Cerebellar cortex (tissue), 1 donor: ENCODE measurements around the gene RFK.
"Not testable (repeated sequence)": the region's sequence is repeated elsewhere in the genome, so short reads cannot be mapped to it uniquely, and the experiment has no call there.

Source experiments
- DNase-seq: peaks from one replicate; pipeline ENCODE4 v3.0.0-alpha.2; 2015; ENCODE audit warnings: low spot score

RFK gene

GRCh38 chr9:76394195-76394959 lies at the start of gene RFK:
Gene RFK, minus strand, starts transcription at chr9:76394426. Its CDS starts 255 bp downstream, at chr9:76394171.
- DNase-seq, result peak; percentile 86

GRCh38 chr9:76443887-76444286 lies 49.7 kb upstream of the RFK start:
- no peak for DNase-seq

DNA sequence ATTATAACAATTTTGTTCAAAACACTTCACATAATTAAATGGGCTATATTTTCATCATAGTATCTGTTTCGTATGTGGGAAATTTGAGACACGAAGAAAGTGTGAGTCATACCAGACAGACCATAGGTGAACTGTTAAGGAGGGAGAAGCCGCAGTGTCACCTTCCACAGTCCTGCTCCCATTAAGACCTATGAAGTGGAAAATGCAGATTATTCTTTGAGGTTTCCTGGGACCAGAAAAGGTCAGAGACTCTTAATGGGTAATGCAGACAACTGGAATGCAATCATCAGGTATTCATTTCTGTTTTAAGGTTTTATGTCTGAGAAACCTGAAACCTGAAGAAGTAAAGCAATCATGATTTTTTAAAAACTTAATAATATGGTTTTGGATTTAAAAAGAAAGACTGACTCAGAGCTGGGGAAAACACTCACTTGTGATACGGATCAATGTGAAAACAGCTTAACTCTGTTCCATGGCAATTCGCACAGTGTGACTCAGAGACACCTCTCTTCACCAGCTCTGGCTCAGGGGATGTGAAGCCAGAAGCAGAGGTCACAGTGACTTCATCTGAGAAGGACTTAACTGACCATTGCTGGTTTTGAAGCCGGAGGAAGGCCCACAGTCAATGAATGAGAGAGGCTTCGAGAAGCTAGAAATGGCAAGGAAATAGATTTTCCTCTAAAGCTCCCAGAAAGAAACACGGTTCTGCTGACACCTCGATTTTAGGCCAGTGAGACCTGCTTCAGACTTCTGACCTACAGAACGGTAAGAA lies 47.5 kb upstream of the RFK start:
- DNase-seq, result no peak

- no peak for DNase-seq
Measured at GRCh38 chr9:76438841-76439588, 44.8 kb upstream of the RFK start.

GRCh38 chr9:76437017-76437699 lies 42.9 kb upstream of the RFK start:
- DNase-seq, result not testable (repeated sequence)

DNA sequence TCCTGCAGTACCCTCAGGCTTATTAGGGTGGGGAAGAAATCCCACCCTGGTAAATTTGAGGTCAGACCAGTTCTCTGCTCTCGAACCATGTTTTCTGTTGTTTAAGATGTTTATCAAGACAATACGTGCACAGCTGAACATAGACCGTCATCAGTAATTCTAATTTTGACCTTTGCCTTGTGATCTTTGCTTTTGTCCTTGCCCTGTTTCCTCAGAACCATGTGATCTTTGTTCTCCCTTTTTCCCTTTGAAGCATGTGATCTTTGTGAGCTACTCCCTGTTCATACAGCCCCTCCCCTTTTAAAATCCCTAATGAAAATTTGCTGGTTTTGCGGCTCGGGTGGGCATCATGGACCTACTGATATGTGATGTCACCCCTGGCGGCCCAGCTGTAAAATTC lies 40.7 kb upstream of the RFK start:
- DNase-seq, result not testable (repeated sequence)

DNA sequence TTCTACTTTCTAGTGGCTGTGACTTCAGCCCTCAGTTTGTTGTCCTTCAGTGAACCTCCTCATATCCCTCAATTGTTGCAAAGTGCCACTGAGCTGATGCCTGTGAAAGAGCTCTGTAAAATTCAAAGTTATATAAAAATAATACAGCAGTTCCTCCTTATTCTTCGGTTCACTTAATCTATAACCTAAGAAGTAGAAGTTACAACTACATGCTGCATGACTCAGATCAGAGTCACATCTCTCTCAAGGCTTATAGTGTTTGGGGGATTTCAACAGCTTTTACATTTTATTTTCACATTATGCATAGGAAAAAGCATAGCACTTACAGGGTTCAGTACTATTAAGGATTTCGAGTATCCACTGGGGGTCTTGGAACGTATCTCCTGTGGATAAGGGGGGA lies 39.6 kb upstream of the RFK start:
- no peak for DNase-seq

DNA sequence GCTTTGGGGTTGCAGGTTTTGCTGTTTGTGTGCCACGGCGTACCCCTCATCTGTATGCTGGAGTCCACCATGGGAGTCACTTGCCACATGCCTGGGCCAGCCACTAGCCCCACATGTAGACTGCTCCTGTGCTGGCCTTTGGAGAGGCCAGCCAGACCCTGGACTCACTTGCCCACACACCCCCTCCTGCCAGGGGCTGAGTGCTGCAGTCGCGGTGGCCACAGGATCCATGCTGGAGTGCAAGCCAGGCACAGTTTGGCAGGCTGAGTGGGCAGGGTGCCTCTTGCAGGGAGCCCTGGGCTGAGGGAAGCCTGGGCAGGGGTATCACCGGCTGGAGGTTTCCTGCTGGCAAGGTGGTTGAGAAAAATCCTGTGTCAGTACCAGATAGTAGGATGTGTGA lies 39.2 kb upstream of the RFK start:
- no peak for DNase-seq

DNA sequence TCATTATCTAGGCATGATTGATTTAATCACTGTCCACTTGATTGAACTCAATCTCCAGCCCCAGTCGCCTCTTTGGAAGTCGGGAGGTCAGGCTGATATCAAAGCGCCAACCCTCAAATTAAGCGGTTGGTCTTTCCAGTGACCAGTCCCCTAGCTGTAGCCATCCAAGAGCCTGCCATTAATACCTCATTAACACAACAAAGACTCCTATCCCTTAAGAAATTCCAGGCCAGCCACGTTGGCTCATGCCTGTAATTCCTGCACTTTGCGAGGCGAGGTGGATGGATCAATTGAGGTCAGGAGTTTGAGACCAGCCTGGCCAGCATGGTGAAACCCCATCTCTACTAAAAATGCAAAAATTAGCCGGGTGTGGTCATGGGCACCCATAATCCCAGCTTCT lies 37.4 kb upstream of the RFK start:
- no peak for DNase-seq

- no peak for DNase-seq
Measured at GRCh38 chr9:76426807-76427419, 32.7 kb upstream of the RFK start.

- no peak for DNase-seq
Measured at GRCh38 chr9:76425677-76426453, 31.6 kb upstream of the RFK start.

GRCh38 chr9:76424491-76424890 lies 30.3 kb upstream of the RFK start:
- no peak for DNase-seq

- DNase-seq, result no peak
Measured at GRCh38 chr9:76423216-76424177, 29.3 kb upstream of the RFK start.

GRCh38 chr9:76419782-76420380 lies 25.7 kb upstream of the RFK start:
- peak; percentile 3 for DNase-seq

DNA sequence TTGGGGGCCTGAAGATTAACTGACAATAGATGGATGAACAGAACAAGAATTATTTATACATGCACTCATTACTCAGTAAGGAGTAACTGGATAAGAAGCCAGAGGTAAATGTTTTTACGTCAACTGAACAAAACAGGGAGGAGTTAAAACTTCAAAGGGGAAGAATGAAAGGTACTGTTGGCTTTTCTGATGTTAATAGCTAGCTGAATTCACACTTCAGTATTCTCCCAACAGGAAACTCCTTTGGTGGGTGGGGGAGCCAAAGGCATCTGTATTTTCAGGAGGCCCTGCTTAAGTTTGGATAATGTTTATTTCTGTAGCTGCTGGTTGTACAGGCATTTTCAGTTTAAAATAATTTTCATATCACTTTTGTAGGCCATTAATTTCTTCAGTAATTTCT lies 23.2 kb upstream of the RFK start:
- no peak for DNase-seq

GRCh38 chr9:76415731-76416130 lies 21.5 kb upstream of the RFK start:
- DNase-seq, result no peak

- no peak for DNase-seq
Measured at GRCh38 chr9:76415154-76415553, 20.9 kb upstream of the RFK start.

- no peak for DNase-seq
Measured at GRCh38 chr9:76414661-76415060, 20.4 kb upstream of the RFK start.

DNA sequence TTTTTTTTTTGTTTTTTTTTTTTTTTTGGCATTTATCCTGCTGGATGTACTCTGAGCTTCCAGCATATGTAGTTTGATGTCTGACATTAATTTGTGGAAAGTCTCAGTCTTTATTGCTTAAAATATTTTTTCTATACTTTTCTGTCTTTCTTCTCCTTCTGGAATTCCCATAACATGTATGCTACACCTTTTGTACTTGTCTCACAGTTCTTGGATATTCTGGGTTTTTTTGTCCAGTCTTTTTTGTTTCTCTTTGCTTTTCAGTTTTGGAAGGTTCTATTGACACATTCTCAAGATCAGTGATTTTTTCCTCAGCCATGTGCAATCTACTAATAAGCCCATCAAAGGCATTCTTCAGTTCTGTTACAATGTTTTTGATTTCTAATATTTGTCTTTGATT lies 19.4 kb upstream of the RFK start:
- DNase-seq, result no peak
